Smooth muscle cell of bladder (primary cell): Measurements from ENCODE around the gene SCARB2. TPM values are rescaled to one million over a fixed set of nuclear protein-coding genes. Genes with fewer than 3 reads are reported as not detected.

ENCODE experiments used
- total RNA-seq: library from RNA; depleted of rRNA; stranded (reverse); fragments of >200 nt; gene quantifications from 2 replicates; pipeline ENCODE4 v1.2.3, GENCODE V29; 2014

Gene SCARB2
- 315 and 349 TPM in 2 replicates for total RNA-seq

GRCh38 chr4:76213415-76214176, at the start of gene SCARB2:
Gene SCARB2, minus strand, starts transcription at chr4:76213824. Its CDS starts 281 bp downstream, at chr4:76213543.

DNA sequence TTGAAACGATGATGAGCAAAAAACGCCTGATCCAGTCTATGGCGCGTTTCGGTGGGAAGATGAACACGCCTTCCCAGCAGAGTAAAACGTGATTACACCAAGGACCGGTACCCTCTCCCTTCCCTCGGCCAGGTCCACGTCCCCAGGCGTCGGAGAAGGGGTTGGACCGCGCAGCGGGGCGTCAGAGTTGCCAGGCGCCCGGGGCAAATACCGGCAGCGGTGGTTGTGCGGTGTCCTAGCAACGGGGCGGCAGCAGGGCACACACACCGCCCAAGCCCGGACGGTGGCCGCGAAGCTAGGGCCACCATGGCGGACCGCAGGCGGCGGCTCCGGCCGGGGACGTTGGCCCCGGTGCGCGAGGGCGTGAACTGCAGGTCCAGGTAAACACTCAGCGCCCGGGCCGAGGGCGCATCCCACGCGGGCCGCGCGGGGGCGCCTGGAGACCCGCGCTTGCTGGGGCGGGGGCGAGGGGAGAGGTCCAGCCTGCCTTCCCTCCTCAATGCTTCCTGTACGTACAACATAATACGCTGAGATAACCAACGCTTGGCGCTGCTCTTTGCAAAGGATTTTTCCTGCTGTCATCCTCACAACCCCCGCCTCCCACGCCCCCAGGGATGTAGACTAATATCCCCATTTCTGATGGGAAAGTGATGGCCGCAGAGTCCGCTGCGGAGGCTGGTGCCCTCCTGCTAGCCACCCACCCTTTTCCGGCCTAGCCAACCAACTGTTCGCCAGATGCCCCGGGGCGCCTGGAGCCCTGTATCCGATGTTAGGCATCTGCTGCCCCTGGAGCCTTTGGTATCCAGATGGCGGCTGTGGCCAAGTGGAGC, 38.0 kb upstream of the SCARB2 start, which contains the start of gene FAM47E:
FAM47E (plus strand) TSS at position 281 of the 830 bp plus-strand sequence; CDS start at position 307, 26 bp downstream.

DNA sequence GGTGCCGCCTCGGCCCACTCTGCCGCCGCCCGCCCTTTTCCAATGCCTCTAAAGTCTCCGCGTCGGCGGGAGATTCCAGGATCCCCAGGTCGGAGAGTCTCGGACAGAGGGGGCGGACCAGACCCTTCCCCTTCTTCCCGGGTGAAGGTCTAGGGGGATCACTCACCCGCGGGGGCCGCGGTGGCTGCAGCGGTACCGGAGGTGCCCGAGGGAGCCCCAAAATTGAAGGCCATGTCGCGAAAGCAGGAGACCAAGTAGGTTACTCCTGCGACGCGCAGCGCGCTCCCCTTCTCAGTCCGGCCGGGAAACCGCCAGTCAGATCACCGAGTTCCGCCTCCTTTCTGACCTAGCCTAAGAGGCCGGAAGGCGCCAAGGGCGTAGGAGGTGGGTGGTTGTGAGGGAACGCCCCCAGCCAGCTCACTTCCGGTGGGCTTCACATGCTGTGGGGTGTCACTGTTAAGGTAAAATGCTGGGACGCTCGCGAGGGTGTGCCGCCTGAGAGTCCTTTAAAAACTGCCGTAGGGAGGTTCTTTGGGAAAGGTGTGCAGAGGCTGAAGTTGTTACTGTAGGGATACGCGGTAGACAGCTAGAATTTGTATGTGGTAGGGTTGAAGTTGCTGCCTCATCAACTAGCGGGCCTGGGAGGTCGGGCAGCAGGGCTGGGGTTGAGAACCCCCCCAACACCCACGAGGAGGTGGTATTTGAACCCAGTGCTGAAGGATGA, 65.3 kb downstream of the SCARB2 start, which contains the start of gene NUP54:
NUP54 (minus strand) TSS at position 256 of the 724 bp plus-strand sequence; CDS start at position 233, 23 bp downstream.

Other genes starting within 250 kb of the SCARB2 start
- 21.0 and 26.6 TPM in 2 replicates for gene SDAD1, start 222.9 kb downstream of the SCARB2 start, total RNA-seq
- under 0.01 TPM in 1 of 2 replicates, not detected in the other for gene CXCL9, start 206.3 kb downstream of the SCARB2 start, total RNA-seq
- gene CXCL10, start 190.3 kb downstream of the SCARB2 start, total RNA-seq = 0.09 and 0.28 TPM in 2 replicates
- gene CXCL11, start 177.8 kb downstream of the SCARB2 start, total RNA-seq = 0.14 TPM in 1 of 2 replicates, not detected in the other
- gene ART3, start 139.1 kb downstream of the SCARB2 start, total RNA-seq = 0.09 and 0.28 TPM in 2 replicates
- gene NUP54, start 65.4 kb downstream of the SCARB2 start, total RNA-seq = 44.4 and 57.5 TPM in 2 replicates
- gene FAM47E, start 37.9 kb upstream of the SCARB2 start, total RNA-seq = 0.28 and 1.4 TPM in 2 replicates
- gene STBD1, start 92.9 kb upstream of the SCARB2 start, total RNA-seq = 7.0 and 10.9 TPM in 2 replicates
- gene CCDC158, start 207.3 kb upstream of the SCARB2 start, total RNA-seq = 0.14 and 0.18 TPM in 2 replicates
- 0.92 and 1.6 TPM in 2 replicates for gene SHROOM3, start 221.4 kb upstream of the SCARB2 start, total RNA-seq